ENCODE data around the gene IL17REL.
"Not testable (repeated sequence)": the region's sequence is repeated elsewhere in the genome, so short reads cannot be mapped to it uniquely, and the experiment has no call there.

The IL17REL gene

DNA sequence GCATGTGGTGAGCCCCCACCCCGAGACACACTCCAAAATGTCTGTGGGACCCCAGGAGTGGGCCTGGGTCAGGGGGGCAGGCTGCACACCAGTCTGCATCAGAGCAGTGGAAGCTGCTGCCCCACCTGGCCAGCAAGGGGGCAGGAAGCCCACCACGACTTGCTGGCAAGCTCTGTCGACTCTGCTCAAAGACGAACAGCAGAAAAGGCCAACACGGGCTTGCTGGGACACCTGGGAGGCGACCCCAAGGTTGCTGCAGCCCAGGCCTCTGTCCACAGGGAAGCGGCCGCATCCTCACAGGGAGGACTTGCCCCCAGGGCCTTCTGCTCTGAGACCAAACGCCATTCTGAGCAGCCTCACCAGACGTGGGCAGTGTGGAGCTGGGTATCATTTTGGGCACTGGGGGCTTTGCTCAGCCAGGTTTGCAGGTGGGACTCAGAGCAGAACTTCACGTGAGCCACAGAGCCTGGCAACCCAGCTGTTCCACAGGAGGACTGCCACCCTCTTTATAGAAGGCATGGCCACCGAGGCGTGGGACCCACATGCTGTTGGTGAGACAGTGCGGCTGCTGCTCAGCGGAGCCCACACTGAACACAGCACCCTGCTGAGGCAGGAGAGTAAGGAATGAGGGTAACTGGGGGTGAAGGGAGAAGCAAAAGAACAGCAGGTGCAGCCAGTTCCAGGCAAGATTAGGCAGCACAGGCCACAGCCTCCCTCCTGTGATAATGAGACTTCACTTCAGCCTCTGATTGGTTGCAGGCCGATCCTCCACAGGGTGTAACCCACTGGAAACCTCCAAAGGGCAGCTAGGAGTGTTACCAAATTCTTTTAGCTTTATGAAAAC is 11.0 kb downstream of the IL17REL start:
- no peak for DNase-seq

DNA sequence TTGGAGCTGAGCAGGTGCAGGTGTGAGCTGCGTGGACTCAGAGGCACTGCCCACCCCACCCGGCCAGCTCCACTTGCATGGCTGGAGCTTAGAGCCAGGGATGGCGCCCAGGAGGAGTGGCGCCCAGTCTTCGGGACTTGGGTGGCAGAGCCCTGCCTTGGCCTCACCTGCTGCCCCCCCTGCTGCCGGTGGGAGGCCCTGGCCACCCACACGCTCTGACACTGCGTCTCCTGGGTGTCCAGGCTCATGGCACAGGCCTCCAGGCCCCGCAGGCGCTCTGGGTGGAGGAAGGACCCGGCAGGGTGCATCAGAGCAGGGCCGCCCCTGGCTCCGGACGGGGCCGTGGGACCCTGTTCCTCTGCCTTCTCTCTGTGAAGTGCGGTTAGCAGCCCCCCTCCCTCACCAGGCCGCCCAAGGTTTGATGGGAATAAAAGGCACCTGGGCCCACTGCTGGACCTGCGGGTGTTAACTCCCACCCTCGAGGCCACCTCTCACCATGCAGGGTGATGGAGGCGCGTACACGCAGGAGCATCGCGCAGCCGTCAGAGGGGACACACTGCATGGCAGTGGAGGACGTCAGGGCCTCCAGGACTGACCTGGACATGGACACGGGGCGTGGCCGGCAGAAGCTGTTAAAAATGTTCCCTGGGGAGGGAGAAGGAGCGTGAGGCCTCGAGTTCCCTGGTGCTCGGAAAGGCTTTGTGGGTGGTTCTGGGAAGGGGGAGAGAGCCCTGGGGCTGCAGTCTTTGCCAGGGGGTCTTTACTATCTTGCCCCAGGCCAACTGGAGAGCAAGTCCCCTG is 11.8 kb downstream of the IL17REL start:
- peak in 1 of 2 experiments; percentile 2 for DNase-seq

DNA sequence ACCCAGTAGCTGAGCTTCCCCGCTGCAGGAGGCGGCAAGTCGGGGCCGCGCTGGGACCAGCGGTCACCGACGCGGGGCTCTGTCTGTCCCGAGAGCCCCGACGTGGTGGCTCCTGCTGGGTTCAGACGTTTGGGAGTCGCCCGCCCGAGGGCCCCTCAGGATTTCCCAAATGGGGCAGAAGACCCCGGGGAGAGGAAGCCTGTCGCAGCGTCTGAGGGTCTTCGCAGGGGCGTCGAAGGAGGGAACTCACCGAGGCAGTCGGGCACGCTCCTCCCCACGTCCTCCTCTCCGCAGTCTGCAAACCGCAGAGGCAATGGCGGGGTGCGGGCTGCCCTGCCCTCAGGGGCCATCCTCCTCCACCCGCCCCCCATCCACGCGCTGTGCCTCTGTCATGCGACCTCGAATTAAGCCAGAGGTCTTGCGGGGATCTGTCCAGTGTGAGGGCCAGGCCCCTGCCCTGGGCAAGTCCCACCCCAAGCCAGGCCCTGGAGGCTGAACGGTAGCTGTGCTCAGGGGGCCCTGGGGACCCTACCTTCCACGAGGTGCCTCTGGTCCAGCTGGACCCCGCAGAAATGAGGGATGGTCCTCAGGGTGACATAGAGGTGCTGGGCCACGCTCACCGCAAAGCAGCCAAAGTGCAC is 12.5 kb downstream of the IL17REL start:
- DNase-seq, result no peak

DNA sequence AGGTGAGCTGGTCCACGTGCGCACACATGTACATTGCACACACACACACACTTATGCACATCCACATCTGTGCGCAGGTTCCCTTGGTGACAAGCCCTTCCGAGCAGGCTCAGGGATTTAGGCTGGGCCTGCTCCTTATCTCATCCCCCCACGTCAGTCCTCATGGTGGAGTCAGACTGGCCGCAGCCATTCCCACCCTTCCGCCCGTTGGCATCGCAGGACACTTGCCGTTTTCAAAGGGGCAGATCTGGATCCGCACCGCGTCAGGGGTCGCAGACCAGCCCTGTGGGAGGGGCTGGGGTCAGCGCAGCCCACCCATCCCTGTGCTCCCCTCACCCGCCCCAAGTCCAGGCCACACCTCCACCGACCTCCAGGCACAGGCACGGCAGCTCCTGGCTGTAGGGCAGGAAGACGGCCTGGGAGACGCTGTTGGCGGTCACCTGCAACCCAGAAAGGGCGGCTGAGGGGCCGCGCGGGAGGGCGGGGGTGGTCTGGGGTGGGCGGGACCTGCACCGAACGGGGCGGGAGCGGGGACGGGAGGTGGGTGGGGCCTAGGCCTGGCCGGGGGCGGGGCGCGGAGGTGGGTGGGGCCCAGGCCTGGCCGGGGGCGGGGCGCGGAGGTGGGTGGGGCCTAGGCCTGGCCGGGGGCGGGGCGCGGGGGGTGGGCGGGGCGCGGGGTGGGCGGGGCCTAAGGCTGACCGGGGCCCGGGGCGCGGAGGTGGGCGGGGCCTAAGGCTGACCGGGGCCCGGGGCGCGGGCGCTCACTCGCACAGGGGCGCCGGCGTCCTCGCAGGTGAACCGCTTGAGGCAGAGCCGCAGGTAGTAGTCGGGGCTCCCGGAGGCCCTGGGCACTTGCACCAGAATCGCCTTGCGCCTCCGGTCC is 13.3 kb downstream of the IL17REL start:
- peak in 1 of 2 experiments; percentile 12 for DNase-seq

DNA sequence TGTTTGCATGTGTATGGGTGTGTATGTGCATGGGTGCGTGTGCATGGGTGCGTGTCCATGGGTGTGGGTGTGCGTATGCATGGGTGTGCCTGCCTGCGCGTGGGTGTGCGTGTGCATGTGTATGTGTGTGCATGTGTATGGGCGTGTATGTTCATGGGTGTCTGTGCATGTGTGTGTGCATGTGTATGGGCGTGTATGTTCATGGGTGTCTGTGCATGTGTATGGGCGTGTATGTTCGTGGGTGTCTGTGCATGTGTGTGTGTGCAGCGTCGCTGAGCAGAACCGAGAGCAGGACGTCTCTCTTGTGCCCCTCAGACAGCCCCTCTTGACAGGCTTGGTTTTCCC is 13.9 kb downstream of the IL17REL start:
- peak in 1 of 2 experiments; percentile 2 for DNase-seq

DNA sequence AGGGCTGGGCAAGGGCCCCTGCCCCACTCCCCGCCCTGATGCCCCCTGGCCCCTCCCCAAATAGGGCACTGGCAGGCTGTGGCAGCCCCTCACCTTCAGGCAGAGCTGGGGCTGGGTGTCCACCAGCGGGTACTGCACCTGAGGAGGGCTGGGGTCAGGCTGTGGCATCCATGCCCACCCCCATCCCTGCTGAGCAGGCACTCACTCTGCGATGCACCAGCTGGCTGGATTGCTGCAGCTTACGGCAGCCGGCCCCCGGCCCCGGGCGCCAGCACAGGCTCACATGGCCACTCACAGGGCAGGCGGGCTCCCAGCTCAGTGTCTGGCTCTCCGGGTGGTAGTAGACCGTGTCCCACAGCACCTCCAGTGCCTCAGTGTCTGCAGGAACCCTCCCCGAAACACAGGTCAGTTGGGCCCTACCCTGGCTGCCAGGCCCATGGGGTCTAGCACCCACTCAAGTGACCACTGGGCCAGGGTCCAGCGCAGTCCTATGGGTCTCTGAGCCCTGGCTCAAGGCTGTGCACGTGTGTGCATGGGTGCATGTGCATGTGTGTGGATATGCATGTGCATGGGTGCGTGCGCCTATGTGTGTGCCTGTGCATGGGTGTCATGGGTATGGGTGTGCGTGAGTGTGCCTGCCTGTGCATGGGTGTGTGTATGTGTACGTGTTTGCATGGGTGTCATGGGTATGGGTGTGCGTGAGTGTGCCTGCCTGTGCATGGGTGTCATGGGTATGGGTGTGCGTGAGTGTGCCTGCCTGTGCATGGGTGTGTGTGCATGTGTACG is 14.4 kb downstream of the IL17REL start:
- peak in 1 of 2 experiments; percentile 3 for DNase-seq

DNA sequence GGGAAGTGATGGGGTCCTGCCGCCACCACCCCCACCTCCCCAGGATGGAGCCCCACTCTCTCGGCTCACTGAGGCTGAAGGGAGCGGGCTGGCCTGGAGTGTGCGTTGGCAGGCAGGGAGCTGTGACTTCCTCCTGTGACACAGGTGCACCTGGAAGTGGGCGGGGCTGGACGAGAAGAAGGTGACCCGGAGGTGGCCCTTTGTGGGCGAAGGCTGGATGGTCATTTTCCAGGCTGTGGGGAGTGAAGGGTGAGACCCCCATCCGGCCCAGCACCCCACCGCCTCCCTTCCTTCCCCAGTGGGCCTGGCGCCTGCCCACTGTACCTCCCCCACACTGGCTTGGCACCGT is 15.3 kb downstream of the IL17REL start:
- no peak for DNase-seq

DNA sequence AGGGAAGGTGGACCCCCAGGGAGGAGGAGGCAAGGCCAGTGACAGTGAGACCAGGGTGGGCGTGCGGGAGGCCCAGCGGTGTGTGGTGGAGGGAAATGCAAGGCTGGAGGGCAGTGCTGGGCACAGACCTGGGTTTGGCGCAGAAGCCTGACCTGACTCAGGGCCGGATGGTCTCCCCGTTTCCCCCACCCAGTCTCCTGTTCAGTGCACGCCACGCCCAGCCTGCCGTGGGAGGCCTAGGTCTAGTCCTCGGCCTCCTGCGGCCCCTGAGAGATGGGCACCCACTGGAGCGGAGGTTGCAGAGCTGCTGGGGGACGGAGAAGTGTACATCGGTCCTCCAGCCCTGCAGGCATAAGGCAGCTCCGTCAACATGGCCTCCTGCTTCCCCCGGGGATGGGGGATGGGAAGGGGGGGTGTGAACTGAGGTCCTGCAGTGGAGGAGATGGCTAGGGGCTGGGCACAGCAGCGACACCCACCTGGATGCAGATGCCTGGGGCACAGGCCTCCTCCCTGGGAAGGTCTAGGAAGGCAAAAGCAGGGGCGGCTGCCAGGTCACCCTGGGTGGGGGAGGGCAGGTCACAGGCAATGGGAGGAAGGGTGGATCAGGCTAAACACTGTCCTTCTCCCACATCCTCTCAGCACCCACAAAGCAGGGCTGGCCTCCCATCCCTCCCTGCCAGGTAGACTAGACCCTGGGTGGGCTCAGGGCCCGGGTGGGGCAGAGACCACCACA is 15.9 kb downstream of the IL17REL start:
- peak in 1 of 2 experiments; percentile 3 for DNase-seq

DNA sequence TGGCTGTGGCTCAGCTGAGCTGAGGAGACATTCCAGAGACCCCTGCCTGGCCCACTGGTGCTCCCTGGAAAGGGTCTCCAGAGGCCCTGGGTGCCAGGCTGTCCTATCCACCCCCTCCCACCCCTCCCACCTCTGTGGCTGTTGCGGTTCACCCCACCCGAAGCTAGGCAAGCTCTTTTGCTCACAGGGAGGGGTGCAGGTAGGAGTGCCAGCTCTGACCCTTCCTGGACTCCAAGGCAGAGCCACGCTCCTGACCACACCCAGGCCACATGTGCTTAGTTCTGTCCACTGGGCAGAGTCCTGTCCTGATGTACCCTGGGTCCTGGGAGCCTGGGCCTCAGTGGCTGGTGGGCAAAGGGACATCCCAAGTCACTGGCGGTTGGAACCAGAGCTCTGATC is 16.4 kb downstream of the IL17REL start:
- DNase-seq, result no peak

DNA sequence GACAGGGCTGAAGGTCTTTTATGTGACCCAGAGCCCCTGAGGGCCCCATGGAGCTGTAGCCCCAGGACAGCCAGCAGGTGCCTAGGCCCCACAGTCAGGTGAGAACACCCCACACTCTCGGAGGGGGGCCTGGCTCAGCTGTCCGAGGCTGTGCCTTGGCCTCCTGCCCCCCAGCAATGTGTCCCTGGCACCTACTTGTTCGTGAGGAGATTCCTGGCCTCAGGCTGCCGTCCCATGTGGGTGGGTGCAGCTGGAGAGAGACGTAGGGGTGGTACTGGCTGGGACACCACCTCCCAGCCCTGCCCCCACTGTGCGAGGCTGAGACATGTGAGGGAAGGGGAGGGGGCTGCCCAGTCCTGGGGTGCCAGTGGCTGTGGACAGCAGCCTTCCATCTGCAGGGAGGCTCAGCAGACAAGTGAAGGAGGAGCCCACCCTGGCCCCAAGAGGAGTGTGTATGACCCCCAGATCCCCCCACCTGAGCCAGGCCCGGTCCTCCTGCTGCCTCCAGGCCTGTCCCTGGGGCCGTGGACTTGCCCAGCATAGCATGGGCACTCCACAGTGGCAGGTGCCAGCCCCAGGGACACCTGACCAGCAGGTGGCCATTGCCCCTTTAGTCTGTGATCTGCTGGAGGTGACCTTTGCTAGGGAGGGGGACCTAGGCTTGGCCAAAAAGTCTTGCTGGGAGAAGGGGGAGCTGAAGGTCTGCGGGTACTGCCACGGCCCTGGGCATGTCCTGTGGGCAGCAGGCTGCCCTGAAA is 17.0 kb downstream of the IL17REL start:
- DNase-seq, result peak in 1 of 2 experiments; percentile 2

DNA sequence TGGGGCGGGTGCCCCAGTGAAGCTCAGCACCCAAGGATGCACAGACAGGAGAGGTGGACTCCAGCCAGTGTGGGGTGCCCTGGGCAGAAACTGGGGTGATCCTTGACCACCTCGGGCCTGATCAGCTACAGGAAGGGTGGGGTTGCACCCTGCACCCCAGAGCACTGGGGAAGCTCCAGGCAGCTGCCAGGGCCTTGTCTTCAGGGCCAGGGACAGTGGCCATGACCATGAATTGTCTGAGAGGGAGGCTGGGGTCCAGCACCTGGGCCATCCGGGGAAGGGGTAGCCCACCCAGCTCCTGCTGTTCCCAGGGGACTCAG is 17.6 kb downstream of the IL17REL start:
- DNase-seq, result no peak

DNA sequence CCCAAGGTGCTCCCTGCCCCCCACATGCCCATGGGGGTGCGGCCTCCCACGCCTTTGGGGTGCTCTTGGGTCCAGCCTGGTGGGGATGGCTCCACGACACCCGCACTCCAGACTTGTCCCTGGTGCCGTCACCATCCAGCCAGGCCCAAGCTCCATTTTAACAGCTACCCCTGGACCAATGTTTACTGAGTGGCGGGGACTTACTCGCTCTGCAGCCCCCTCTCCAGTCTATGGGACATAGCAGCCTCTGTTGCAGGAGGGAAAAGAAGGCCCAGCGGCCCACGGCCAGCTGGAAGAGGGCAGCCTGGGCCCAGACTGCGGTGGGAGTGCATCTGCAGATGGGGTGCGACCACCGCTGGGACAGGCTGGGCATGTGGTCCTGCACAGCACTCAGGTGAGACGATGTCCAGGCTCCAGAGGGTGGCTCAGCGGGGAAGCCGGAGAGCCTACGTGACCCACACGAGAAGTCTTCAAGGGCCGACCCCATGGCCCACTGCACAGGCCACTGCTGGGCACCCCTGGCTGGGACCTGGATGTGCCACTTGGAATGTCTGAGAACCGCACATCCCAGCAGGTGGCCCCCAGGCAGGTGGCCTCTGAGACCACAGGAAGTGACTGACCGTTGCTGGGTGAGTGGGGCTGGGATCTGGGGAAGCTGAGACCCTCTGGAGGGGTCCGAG is 18.1 kb downstream of the IL17REL start:
- DNase-seq, result peak in 1 of 2 experiments; percentile 3

DNA sequence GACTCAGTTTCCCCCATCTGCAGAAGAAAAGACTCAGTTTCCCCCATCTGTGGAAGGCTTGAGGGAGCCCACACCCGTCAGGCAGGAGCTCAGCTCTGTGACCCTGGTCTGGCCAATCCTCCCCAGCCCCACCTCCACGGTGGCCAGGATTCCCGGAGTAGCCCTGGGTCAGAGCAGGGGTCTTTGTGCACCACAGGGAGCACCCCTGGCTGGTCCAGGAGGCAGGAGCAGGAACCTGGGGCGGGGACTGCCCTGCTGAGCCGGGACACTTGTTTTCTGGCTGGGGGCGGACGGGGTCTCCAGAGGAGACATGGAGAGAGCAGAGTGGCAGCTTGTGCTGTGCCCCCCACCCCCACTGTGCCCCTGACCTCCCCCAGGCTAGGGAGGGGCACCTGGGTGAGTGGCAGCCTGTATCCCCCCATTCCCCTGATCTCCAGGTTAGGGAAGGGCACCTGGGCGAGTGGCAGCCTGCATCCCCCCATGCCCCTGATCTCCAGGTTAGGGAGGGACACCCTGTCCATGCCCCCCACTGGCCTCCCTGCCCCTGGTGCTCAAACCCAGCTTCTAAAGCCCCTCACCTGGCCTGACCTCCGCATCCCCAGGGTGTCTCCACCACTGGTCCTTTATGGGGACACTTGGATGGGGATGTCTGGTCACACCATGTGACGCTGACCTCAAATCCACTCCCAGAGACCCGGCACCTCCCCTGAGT is 18.8 kb downstream of the IL17REL start:
- DNase-seq, result no peak

DNA sequence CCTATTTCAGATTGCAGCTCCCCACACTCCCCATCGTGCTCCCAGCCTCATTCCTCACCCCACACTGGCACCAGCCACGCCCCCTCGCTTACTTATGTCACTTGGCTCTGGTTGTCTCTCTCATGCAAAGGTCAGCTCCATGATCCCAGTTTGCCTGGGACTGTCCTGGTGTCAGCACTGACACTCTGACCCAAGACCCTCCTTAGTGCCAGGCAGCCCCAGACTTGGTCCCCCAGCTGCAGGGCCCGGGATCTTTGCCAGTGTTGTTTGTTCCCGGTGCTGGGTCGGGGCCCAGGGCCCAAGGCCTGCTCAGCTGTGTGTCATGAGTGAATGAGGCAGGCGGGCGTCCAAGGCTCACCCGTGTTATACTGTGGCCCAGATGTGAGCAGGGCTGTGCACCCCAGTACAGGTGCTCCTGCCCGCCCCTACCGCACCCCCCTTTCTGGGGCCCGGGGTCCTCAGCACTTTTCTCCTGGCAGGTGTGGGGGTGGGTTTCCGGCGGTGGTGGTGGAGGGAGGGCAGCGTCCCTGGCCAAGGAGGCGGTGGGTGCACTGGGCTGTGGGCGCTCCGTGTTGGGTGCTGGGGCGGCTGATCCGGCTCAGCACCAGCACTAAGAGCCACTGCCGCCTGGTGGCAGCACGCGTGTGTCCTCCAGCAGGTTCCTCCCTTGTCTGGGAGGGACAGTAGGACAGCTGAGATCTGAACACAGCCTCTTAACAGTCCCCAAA is 19.5 kb downstream of the IL17REL start:
- peak; percentile 79 to 81 for DNase-seq

DNA sequence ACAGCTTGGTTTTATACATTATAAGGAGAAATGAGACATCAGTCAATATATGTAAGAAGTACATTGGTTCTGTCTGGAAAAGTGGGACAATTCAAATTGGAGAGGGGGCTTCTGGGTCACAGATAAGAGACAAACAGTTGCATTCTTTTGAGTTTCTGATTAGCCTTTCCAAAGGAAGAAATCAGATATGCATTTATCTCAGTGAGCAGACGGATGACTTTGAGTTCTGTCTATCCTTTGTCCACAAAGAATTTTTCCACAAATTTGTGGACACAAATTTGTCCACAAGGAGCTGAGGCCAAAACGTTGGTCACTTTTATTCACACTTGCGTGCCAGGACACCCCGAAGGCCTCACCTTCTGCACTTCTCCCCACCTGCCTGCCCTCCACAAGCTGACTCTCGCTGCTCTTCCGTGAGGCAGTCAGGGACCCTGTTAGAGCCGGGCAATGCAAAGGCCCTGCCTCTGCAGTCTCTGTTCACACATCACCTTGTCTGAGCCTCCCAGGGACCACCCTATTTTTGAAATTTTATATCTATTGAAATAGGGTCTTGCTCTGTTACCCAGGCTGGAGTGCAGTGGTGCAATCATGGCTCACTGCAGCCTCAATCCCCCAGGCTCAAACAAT is 20.5 kb downstream of the IL17REL start:
- no peak for DNase-seq

DNA sequence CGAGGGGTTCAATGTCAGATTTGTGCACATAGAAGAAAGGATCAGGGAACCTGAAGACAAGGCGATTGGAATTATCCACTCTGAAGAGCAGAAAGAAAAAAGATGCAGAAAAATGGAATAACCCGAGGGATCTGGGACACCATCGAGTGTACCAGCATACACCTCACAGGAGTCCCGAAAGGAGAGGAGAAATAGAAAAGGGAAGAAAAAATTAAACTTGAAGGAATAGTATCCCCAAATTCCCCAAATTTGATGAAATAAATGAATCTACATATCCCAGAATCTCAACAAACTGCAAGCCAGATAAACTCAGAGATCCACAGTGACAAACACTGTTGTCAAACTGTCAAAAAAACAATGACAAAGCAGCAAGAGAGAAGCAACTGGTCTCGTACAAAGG is 21.4 kb downstream of the IL17REL start:
- no peak for DNase-seq

DNA sequence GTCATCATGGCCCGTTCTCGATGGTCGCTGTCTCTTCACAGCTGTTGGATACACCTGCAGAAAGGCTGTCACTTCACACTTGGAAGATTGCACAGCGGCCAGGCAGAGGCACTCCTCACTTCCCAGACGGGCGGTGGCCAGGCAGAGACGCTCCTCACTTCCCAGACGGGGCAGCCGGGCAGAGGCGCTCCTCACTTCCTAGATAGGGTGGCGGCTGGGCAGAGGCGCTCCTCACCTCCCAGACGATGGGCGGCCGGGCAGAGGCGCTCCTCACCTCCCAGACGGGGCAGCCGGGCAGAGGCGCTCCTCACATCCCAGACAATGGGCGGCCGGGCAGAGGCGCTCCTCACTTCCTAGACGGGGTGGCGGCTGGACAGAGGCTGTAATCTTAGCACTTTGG is 22.7 kb downstream of the IL17REL start:
- DNase-seq, result not testable (repeated sequence)

DNA sequence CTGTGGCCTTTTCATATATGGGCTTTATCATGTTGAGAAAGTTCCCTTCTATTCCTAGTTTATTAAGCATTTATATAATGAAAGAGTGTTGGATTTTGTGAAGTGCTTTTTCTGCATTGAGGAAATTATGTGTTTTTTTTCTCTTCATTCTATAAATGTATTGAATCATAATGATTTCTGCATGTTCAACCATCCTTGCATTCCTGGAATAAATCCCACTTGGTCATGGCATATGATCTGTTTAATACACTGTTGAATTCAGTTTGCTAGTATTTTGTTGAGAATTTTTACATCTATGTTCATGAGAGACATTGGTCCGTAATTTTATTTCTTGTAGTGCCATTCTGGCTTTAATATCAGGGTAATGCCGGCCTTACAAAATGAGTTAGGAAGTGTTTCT is 26.2 kb downstream of the IL17REL start:
- no peak for DNase-seq
